ENCODE measurements around the gene CISD3. TPM values are rescaled to one million over a fixed set of nuclear protein-coding genes. Genes with fewer than 3 reads are reported as not detected.

Gene CISD3, protein sequence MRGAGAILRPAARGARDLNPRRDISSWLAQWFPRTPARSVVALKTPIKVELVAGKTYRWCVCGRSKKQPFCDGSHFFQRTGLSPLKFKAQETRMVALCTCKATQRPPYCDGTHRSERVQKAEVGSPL
- polyA plus RNA-seq (ENCODE audit: insufficient read length in 3 of 3): 10 to 100 TPM in 2 of 3 donors, 1 to 10 TPM in 1; 9.2 to 12.2 (median 10.2) TPM

DNA sequence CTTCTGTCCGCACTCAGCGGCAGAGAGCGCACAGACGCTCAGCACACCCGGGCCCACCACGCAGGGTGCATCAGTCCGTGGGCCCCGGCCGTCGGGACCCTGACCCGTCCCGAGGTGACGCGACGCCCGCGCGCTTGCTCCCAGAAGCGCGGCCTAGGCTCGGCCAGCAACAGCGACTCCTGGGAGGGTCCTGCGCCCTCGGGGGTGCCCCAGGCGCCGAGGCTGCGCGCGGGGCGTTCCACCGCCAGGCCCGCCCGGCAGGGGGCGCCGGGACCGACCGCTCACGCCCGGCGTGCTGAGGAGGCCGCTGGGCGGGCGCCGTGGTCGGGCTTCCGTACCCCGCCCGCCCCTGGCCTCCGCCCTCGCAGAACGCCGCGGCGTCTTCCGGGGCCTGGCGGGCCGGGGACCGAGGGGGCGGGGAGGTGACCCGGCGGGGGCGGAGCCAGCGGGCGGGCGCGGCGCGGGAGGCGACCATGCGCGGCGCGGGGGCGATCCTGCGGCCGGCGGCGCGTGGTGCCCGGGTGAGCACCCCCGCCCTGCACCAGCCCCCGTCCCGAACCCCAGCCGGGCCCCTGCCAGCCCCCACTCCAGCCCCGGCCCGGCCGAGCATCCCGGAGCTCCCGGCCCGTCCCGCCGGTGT is at the start of gene CISD3:
TSS of gene CISD3 (plus strand) at position 456 of the 640 bp plus-strand sequence. CDS start at position 474, 18 bp downstream.
- DNase-seq (ENCODE audit: low read depth in 3 of 3, low spot score in 2 of 3): no peak

DNA sequence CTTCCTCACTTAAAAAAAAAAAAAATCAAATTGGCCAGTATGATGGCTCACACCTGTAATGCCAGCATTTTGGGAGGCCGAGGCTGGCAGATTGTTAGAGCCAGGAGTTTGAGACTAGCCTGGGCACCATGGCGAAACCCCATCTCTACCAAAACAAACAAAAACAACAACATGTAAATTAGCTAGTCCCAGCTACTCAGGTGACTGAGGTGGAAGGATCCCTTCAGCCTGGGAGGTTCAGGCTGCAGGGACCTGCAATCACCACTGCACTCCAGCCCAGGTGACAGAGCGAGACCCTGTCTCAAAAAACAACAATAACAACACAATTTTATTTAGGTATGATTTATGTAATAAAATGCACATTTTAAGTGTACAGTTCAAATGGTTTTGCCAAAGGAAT is 49.0 kb upstream of the CISD3 start:
- no peak for DNase-seq (ENCODE audit: low read depth in 3 of 3, low spot score in 2 of 3)

DNA sequence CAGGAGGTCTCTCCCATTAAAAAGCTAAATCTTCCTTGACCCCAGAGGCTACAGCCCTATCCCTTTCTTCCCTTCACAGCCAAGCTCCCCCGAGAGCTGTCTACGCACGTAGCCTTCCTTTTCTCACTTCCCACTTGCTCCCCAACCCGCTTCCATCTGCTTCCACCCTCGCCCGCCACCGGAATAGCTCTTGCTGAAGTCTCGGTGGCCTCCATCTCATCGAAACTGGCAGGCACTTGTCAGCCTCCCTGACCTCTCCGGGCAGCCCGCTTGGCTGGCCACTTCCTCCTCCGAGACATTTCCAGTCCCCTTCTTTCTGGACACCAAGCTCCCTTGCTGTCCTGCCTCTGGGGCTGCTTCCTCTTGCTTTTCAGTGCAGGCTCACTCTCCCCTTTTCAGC is 44.6 kb upstream of the CISD3 start:
- DNase-seq (ENCODE audit: low read depth in 3 of 3, low spot score in 2 of 3): no peak

DNA sequence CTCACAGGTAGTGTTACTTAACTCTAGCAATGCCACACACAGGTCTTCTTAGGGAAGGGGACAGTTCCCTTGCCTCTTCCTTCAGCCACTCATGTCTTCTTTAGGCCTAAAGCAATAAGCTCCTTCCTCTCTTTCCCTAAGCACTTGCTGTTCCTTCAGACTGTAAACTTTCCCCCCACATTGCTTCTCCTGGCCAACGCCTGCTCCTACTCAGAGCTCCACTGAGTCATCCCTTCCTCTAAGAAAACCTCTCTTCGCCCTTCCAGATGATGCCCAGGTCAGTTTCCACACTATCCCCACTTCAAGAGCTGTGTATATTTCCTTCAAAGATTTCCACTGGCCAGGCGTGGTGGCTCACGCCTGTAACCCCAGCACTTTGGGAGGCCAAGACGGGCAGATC is 42.9 kb upstream of the CISD3 start:
- DNase-seq (ENCODE audit: low read depth in 3 of 3, low spot score in 2 of 3): no peak

DNA sequence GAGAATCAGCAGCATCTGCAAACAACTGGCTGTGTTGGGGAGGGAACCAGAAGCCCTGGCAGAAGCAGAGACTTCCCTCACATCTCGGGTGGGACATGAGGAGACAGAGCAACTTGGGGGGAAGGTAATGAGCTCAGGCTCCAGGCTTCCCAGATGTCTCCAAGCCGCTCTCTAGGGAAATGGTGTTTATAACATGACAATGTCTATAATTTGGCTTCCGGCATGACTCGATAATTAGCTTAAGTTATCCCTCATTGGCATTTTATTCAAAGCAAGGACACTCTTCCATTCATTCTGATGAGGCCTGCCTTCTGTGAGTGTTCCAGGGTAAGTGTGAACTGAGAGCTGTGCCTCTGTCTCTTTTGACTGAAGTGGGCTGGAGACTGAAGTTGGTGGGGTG is 39.8 kb upstream of the CISD3 start:
- no peak for DNase-seq (ENCODE audit: low read depth in 3 of 3, low spot score in 2 of 3)

DNA sequence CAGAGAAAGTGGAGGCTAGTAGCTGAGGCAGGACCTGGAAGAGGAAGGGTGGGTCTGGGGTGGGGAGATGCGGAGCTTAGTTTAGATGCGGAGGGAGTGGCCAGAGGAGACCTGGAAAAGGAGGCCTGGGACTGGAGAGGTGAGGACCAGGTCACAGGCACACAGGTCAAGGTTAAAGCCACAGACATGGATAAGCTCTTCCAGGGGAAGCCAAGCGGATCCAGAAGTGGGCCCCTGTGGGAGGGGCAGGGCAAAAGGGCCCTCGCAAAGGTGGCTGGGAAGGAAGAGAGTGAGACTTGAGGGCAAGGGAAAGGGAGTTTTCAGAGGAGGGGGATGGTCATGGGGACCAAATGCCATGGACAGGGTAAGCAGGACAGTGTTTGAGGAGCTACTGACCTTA is 39.0 kb upstream of the CISD3 start:
- DNase-seq (ENCODE audit: low read depth in 3 of 3, low spot score in 2 of 3): no peak

DNA sequence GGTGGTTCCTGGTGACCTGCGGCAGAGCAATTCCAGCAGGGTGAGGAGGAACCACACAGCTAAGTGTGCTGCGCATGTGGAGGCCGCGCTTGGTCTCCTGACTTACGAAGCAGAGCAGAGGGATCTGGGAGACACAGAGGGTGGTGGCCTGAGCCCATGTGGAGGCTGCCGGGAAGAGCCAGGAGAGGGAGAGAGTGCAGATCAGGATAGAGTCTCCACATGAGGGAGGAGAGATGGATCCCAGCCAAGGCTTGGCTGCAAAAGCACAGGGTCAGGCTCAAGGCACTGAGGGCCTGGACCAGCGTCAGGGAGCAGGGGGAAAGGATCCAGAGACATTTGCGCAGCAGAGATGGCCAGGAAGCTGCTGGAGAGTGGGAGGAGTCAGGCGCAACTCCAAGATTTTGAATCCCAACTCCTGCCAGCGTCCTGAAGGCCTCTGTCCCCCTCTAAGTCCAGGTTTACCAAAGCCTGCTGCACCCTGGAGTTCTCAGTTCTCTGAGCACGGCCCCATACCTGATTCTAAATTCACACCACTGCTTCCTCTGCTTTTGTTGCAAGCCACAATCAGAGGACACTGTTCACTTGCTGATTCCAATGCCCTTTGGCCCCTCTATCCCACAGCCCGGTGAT is 36.3 kb upstream of the CISD3 start:
- DNase-seq (ENCODE audit: low read depth in 3 of 3, low spot score in 2 of 3): no peak

DNA sequence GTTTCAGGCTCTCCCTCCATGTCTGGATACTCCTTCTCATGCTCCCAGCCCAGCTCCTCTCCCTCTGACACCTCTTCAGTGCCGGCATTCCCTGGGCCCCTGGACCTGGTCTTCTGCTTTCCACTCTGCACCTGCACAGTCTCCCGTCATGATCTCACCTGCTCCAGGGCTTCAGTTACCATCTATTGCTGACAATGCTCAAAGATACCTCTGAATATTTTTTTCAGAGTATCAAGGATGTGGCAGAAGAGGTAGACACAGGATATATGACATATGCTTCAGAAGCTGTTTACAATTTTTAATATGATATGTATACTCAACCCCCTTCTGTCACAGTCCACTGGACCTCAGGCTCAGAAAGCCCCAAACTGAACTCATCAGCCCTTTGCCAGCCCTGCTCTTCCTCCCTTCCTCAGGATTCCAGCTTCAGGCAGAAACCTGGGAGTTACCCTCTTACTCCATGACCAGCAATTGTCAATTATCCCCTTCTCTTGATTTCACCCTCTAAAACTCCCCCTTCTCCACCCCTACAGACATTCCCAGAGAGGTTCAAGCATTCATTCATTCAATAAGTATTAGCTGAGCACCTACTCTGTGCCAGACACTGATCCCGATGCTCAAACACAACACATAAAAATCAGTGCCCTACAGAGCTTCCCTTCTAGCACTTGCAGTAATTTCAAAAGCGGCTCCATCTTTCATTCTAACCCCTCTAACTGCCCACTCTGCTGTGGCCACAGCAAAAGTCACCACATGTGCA is 32.9 kb upstream of the CISD3 start:
- DNase-seq (ENCODE audit: low read depth in 3 of 3, low spot score in 2 of 3): no peak

DNA sequence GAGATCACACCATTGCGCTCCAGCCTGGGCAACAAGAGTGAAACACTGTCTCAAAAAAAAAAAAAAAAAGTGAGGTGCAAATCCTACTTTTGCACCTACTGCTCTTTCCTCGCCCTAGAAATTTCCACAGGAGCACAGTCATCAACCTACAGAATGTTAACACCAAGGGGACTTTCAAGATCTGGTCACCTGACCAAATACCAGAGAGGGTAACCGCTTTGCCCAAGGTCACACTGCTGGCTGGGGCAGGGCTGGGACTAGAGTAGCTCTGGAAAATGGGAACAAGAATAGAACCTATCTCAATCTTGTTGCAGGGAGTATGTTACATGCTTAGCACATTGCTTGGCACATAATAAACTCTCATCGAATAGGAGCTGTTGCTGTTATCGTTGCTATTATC is 31.4 kb upstream of the CISD3 start:
- DNase-seq (ENCODE audit: low read depth in 3 of 3, low spot score in 2 of 3): no peak

DNA sequence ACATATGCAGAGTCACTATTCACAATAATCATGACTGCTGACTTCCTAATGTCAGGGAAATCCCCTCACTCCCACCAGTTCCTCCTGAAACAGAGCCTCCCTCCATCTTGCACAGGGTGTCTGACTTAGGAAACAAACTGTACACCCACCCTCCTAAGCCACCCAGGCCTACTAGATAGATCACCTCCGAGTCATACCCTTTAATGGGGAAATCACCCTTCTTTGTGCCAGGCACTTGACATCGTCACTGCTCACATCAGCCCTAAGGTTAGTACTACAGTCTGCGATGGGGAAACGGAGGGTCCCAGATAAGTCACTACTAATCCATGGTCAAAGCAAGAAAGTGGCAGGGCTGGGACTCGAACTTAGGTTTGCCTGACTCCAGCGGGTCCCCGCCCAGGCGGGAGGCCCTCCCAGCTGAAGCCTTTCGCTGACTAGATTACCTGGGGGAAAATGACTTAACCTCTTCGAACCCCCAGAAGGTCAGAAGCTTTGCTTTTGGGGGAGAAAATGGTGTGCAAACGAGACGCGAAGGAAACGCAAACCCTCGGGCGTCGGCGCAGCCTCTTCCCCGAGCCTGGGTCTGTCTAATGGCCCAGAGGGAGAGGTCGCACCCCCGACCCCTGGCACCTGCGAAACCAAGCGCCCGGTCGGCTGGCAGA is 28.5 kb upstream of the CISD3 start:
- no peak for DNase-seq (ENCODE audit: low read depth in 3 of 3, low spot score in 2 of 3)

DNA sequence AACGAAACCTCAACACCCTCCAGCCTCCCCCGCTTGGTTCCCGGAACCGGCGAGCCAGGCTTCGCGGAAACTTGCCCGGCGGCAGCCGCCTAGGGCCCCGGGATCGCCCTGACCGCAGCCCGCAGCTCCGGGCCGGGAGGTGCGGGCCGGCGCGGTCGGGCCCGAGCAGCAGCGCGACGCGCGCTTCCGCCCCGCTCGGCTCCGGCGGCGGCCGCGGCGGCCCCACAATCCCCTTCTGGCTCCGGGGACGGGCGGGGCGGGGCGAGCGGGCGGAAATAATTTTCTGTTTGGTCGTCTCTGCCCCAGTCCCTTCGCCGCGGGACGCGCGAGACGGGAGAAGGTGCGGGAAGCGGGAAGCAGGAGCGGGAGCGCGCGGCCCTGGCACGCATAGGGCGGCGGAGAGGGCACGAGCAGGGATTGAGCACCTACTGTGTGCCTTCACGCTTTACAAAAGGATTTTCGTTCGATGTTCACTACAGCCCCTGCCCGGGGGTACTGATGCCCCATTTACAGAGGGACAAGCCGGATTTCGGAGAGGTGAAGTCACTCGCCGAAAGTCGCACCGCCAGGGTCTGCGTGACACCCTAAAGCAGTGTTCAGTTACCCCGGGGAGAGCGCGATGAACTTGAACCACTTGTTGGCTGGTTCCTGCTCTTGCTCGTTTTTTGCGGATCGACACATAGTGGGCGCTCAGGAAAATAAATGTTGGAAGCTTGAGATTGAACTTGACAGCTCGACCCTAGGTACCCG is 27.8 kb upstream of the CISD3 start:
- no peak for DNase-seq (ENCODE audit: low read depth in 3 of 3, low spot score in 2 of 3)

DNA sequence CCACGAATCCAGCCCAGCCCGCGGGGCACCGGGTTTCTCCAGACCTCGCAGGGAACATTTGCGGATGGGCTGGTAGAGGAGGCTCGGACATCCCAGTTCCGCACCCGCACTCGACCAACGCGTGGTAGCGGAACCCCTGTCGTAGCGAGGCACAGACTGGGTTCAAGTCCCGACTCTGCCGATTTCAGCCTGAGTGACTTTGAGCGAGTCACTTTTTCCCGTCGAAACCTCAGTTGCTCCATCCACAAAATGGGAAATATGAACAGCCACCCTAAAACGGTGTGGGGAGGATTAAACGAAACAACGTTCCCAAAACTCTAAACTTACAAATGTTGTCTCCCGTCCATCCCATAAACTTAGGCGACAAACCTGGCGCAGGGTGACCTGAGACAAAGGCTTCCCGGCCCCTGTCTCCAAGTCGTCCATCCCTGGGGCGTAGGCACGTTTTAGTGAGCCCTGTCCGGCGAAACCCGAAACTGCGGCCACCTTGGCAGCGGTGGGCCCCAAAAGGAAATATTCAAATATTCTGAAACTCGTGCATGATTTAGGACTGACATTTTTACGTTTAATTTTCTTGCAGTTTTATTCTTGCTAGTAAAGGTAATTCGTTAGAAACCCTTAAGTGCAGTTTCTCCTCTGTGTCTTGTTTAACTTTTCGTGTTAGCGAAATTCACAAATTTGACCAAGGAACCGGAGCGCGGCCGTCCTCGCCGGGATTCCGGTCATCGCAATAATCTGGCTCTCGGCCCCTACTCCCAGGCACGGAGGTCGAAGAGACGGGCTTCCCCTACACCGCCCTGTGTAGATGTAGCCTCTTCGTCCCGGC is 27.0 kb upstream of the CISD3 start:
- DNase-seq (ENCODE audit: low read depth in 3 of 3, low spot score in 2 of 3): no peak

DNA sequence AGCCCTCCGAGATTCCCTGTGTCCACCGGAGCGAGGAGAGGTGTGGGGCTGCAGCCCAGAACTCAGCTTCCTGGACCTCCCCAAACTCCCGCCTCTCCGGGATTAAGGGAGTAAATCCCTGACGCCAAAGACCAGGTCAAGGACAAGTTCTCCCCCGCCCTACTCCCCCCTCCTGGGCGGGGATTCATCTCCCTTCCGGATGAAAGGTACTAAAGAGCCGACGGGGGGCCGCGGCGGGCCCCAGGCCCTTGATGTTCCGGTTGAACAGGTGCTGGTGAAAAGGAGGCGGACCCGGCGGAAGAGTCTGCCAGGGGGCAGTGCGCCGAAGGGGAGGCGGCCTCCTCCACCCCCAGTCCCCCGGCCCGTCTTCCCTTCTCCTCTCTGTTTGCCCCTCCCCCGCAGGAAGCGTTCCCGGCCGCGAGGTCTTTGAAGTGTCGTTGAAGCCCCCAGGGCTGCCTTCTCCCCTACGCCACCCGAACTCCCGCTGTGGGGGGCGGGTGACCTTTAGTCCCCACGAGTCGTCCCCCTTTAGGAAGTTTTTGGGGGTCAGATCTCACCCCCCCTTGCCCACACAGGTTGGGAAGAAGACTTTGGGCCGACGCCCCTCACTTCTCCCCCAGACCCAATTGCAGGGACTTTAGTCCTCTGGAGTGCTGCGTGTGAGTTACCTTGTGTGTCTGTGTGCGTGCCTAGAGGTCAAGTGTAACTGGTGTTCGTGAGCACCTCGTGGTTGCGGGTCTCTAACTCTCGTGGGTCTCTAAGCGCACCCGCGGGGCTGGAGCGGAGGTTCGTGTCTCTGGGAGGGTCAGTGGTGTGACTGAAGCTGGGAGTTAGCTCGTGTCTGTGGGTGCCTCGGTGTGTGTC is 26.2 kb upstream of the CISD3 start:
- no peak for DNase-seq (ENCODE audit: low read depth in 3 of 3, low spot score in 2 of 3)

DNA sequence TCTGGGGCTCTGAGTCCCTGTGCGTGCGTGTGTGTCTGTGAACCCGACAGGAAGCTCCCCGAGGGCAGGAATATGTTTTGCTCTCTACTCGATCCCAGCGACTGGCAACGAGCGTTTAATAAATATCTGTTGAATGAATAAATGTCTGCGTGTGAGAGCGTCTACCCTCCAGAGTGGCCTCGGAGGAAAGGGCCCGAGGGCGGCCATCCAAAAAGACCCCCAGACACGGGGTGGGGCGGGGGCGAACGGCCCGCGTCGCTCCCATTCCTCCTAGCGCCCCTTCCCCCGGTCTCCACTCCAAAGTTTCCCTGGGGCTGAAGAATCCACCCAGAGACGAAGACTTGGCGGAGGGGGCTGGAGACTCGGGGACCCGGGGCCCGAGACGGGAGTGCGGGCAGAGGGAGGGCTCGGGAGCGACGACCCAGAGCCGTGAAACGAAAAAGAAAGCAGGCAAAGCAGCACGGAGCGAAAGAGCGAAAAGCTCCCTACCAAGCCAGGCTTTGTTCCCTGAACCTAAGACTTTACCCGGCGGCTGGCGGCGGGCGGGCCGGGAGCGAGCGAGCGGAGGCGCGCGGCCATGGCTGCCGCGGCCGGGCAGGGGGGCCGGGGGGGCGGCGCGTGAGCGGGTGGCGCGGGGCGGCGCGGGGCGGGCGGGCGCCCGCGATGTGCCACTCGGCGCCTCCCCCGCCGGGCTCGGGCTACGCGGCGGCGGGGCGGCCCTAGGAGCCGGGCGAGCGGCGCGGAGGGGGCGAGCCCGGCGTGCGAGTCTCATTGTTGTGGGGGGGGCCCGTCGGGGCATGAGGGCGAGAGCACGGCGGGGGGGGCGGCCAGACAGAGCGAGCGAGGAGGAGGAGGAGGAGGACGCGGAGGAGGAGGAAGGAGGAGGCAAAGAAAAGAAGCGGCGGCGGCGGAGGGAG is 25.3 kb upstream of the CISD3 start, which contains the start of gene MLLT6:
TSS of gene MLLT6 (plus strand) at position 668 of the 917 bp plus-strand sequence. CDS start 360 bp downstream, outside the sequence.
- DNase-seq (ENCODE audit: low read depth in 3 of 3, low spot score in 2 of 3): no peak

DNA sequence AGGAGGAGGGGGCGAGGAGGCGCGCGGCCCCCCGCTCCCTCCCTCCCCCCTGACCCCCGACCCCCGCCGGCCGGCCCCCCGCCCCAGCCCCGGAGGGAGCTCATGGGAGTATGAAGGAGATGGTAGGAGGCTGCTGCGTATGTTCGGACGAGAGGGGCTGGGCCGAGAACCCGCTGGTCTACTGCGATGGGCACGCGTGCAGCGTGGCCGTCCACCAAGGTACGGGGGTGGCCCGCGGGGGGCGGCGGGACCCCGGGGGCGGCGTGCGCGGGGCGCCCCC is 24.7 kb upstream of the CISD3 start:
- no peak for DNase-seq (ENCODE audit: low read depth in 3 of 3, low spot score in 2 of 3)

DNA sequence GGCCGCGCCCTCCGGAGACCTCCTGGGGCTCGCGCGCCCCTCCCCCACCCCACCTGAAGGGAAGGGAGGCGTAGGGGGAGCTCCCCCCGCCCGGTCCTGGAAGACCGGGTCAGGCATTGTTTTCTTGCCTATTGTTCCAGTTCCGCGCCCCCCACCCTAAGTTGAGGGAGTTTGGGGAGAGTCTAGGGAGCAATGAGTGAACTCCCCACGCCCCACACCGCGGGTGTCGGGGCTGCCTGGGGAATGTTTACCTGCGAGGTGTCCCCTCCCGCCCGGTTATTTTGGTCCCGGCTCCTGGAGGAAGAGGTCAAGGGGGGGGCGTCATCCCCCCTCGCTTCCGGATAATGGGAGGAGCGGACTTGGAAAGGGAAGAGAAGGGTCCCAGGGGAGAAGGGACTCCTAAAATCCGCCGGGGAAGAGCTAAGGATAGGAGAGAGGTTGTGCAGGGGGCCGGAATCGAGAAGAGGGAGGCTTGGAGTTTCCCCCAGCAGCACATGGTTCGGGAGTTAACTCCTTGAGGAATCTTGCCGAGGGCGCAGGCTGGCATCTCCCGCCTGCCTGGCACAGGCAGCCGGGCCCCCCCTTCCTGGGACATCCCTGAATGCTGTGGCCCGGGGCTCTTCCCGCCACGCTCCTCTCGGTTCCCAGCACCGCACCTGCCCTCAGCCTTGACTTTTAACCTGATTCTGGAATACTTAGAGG is 24.2 kb upstream of the CISD3 start:
- no peak for DNase-seq (ENCODE audit: low read depth in 3 of 3, low spot score in 2 of 3)

Measured in right renal cortex interstitium (tissue), 3 donors.